HepG2 (cell line): ENCODE measurements around the gene RDH11. TPM values are rescaled to one million over a fixed set of nuclear protein-coding genes. Genes with fewer than 3 reads are reported as not detected.

Experiments
- ATAC-seq: fragments of 200-7000 bp; cut with Tn5 transposase; 3 replicates; pipeline ENCODE4 v1.9.1; 2020; ENCODE audit warnings: mild to moderate bottlenecking, moderate library complexity
- BruUV-seq: library from RNA; stranded (reverse); fragments of 400-500 nt; replicated peaks from 2 replicates; lab custom pipeline; 2021; lab: Mats Ljungman, UMichigan
- CTCF ChIA-PET: fragments of 300-600 bp; formaldehyde crosslinking; extraction: SDS; loops from one replicate; lab custom pipeline; 2021; ENCODE audit warnings: low total read pairs, inconsistent platforms, low intra/inter-chr PET ratio; lab: Yijun Ruan, JAX
- POLR2A ChIA-PET: fragments of 350-600 bp; sonication (Branson Sonifier 250); formaldehyde crosslinking; loops from one replicate; lab custom pipeline; 2020; ENCODE audit warnings: antibody characterized with exemption, inconsistent platforms; lab: Yijun Ruan, JAX
- DNase-seq: peaks from one replicate; pipeline ENCODE4 v3.0.0-alpha.2; 2015; ENCODE audit warnings: low spot score
- FAIRE-seq: peaks from 3 replicates; lab custom pipeline; 2011; peaks lifted over from hg19 to GRCh38; lab: Jason Lieb, UNC
- H2AFZ ChIP-seq: one replicate; pipeline ENCODE4 v1.6.1; 2011; ENCODE audit warnings: low read length, inconsistent platforms
- H3K27ac ChIP-seq: fragments of 300-600 bp; 3 replicates; pipeline ENCODE4 v1.8.0; 2011; ENCODE audit warnings: mixed run types, mild to moderate bottlenecking, mixed read lengths, low read length, inconsistent platforms; ENCODE audit not compliant: insufficient read depth; ENCODE audit errors: extremely low read length
- H3K27me3 ChIP-seq, 2 experiments: fragments of 200-600 bp in 1 of 2; 2 replicates in 1 of 2; 3 replicates in 1 of 2; pipeline versions ENCODE4 v1.6.0 to v1.8.0; 2011; ENCODE audit warnings: low read length in 2 of 2, mild to moderate bottlenecking in 2 of 2, moderate library complexity in 2 of 2, inconsistent platforms in 1 of 2; ENCODE audit not compliant: insufficient read depth in 2 of 2, control insufficient read depth in 1 of 2
- H3K36me3 ChIP-seq, 2 experiments: fragments of 200-600 bp in 1 of 2; replicated peaks in 1 of 2; 2 replicates in 1 of 2; 3 replicates in 1 of 2; pipeline versions ENCODE4 v1.5.1 to v1.8.0; 2011; ENCODE audit warnings: low read length in 2 of 2, inconsistent platforms in 1 of 2; ENCODE audit not compliant: insufficient read depth in 2 of 2, control insufficient read depth in 1 of 2
- H3K4me1 ChIP-seq: 2 replicates; pipeline ENCODE4 v1.5.1; 2012; ENCODE audit warnings: low read length, inconsistent platforms; ENCODE audit not compliant: insufficient read depth
- H3K4me2 ChIP-seq: 2 replicates; pipeline ENCODE4 v1.6.0; 2011; ENCODE audit warnings: low read depth, low read length, inconsistent platforms
- H3K4me3 ChIP-seq, 3 experiments: fragments of 200-600 bp in 1 of 3; sonication (generic), shearing (Covaris generic) in 1 of 3; replicated peaks in 1 of 3; 2 replicates each; pipeline ENCODE4 v1.5.1; 2011 to 2016; ENCODE audit warnings: low read length in 3 of 3, inconsistent platforms in 2 of 3, low read depth in 2 of 3, mild to moderate bottlenecking in 2 of 3, control low read depth in 1 of 3, mixed read lengths in 1 of 3; ENCODE audit not compliant: insufficient read depth in 1 of 3
- H3K79me2 ChIP-seq: one replicate; pipeline ENCODE4 v1.6.1; 2011; ENCODE audit warnings: low read length, inconsistent platforms; ENCODE audit not compliant: insufficient read depth
- H3K9ac ChIP-seq: 2 replicates; pipeline ENCODE4 v1.6.0; 2011; ENCODE audit warnings: mild to moderate bottlenecking, low read depth, low read length, inconsistent platforms; ENCODE audit not compliant: insufficient read depth
- H3K9me3 ChIP-seq: 2 replicates; pipeline ENCODE4 v1.5.1; 2012; ENCODE audit warnings: mild to moderate bottlenecking, low read length
- H4K20me1 ChIP-seq: 2 replicates; pipeline ENCODE4 v1.6.0; 2011; ENCODE audit warnings: inconsistent platforms, mild to moderate bottlenecking, low read length, moderate library complexity; ENCODE audit not compliant: insufficient read depth
- BORCS8-MEF2B ChIP-seq: sonication (generic); formaldehyde crosslinking; IDR thresholded peaks from 2 replicates; pipeline ENCODE4 v1.8.0; 2022; ENCODE audit warnings: mild to moderate bottlenecking, missing genetic modification reagents
- CHCHD3 ChIP-seq: sonication (generic); formaldehyde crosslinking; IDR thresholded peaks from 2 replicates; pipeline ENCODE4 v1.8.0; 2022; ENCODE audit warnings: mild to moderate bottlenecking, missing genetic modification reagents, moderate library complexity
- DZIP1 ChIP-seq: sonication (generic); formaldehyde crosslinking; IDR thresholded peaks from 2 replicates; pipeline ENCODE4 v1.5.0; 2020; ENCODE audit warnings: mild to moderate bottlenecking, missing genetic modification reagents
- HOXD1 ChIP-seq: sonication (generic); formaldehyde crosslinking; IDR thresholded peaks from 2 replicates; pipeline ENCODE4 v1.5.0; 2020; ENCODE audit warnings: missing genetic modification reagents
- KDM5B ChIP-seq: sonication (generic); formaldehyde crosslinking; IDR thresholded peaks from 2 replicates; pipeline ENCODE4 v1.4.0; 2020; ENCODE audit warnings: missing genetic modification reagents, mild to moderate bottlenecking, borderline replicate concordance
- PCBP2 ChIP-seq: fragments of 200-400 bp; formaldehyde crosslinking; optimal IDR thresholded peaks from 2 replicates; pipeline ENCODE3; 2018; ENCODE audit warnings: low read length, low read depth; ENCODE audit not compliant: poor library complexity, severe bottlenecking
- PRPF4 ChIP-seq: fragments of 200-400 bp; formaldehyde crosslinking; IDR thresholded peaks from 2 replicates; pipeline ENCODE4 v1.6.1; 2016; ENCODE audit warnings: low read length, low read depth; ENCODE audit not compliant: poor library complexity, severe bottlenecking
- SETDB1 ChIP-seq: sonication (generic); formaldehyde crosslinking; IDR thresholded peaks from 2 replicates; pipeline ENCODE4 v1.5.1; 2020; ENCODE audit warnings: missing genetic modification reagents, mild to moderate bottlenecking, borderline replicate concordance
- ZNF124 ChIP-seq: sonication (generic); formaldehyde crosslinking; IDR thresholded peaks from 2 replicates; pipeline ENCODE4 v1.4.0; 2020; ENCODE audit warnings: missing genetic modification reagents
- ZNF24 ChIP-seq: fragments of 450-650 bp; IDR thresholded peaks from 2 replicates; pipeline ENCODE4 v1.6.1; 2017; ENCODE audit warnings: antibody characterized with exemption, mild to moderate bottlenecking
- ZNF335 ChIP-seq: sonication (generic); formaldehyde crosslinking; IDR thresholded peaks from 2 replicates; pipeline ENCODE4 v1.4.0; 2020; ENCODE audit warnings: missing genetic modification reagents
- ZNF337 ChIP-seq: sonication (generic); formaldehyde crosslinking; IDR thresholded peaks from 2 replicates; pipeline ENCODE4 v1.5.1; 2020; ENCODE audit warnings: missing genetic modification reagents, low read depth, mild to moderate bottlenecking, borderline replicate concordance
- ZSCAN20 ChIP-seq: sonication (generic); formaldehyde crosslinking; IDR thresholded peaks from 2 replicates; pipeline ENCODE4 v1.4.0; 2020; ENCODE audit warnings: missing genetic modification reagents, mild to moderate bottlenecking, borderline replicate concordance
- WGBS: methylation state at CpG from one replicate; pipeline ENCODE4 v1.1.6; 2017; ENCODE audit warnings: low lambda C conversion rate; 5-methylcytosine and 5-hydroxymethylcytosine counted together
- in situ Hi-C: cut with HindIII; loops from 2 replicates; pipeline ENCODE4 v1.10.0; 2017; ENCODE audit warnings: low pct_unique_long_range_greater_than_20kb; ENCODE audit not compliant: extremely low pct_ligation_motif_present
- intact Hi-C: fragments of 100-400 bp; cut with micrococcal nuclease; formaldehyde crosslinking; loops from one replicate; pipeline ENCODE4 v1.10.0; 2022; ENCODE audit not compliant: unreplicated experiment
- polyA plus RNA-seq, 8 experiments: library from polyadenylated mRNA; depleted of rRNA in 3 of 8; stranded (reverse) in 7 of 8; unstranded in 1 of 8; fragments of >200 nt; fragmentation: Illumina TruSeq in 4 of 8; extraction: Trizol in 4 of 8; gene quantifications; 2 replicates each; pipeline versions ENCODE4 v1.2.1 to v1.2.3, GENCODE V29; 2011 to 2016; ENCODE audit warnings: low read depth in 4 of 8, missing spikeins in 1 of 8, mixed read lengths in 1 of 8; ENCODE audit not compliant: insufficient read depth in 1 of 8
- total RNA-seq, 5 experiments: library from RNA; depleted of rRNA; stranded (reverse); fragments of >200 nt; fragmentation: Illumina TruSeq; extraction: Trizol; gene quantifications; 2 replicates each; pipeline ENCODE4 v1.2.3, GENCODE V29; 2016; ENCODE audit warnings: low read depth in 1 of 5

The RDH11 gene
- total and polyA plus RNA-seq, 2 of the 13 experiments (the other 11 are each of a cell fraction or from before 2014, with no cell fraction given), result 106 to 131 TPM

DNA sequence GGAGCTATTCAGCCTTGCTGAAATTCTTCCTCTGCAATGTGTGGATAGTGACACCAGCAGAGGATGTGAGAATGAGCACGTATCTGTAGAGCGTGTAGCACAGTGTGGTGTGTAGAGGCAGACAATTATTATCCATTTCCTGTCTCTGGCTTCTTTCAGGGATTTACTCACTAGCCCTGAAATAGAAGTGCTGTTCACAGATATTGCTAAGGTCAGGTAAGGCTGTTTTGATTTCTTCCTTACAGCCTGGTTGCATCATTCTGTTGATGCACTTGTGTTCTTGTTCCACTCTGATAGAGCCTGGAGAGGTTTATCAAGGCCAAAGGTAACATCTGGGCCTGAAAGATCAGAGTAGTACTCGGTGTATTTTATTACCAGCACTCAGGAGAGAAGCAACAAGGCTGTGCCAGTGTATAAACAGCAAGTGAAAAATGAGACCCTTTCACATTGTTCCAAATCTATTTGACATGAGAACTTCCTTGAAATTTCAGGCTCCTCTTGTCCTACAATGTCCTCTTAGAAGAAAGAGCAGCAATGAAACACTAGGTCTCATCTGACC, 59.1 kb downstream of the RDH11 start (continued):
- TF ChIP-seq HOXD1 (CRISPR knock-in tag), result no peak

DNA sequence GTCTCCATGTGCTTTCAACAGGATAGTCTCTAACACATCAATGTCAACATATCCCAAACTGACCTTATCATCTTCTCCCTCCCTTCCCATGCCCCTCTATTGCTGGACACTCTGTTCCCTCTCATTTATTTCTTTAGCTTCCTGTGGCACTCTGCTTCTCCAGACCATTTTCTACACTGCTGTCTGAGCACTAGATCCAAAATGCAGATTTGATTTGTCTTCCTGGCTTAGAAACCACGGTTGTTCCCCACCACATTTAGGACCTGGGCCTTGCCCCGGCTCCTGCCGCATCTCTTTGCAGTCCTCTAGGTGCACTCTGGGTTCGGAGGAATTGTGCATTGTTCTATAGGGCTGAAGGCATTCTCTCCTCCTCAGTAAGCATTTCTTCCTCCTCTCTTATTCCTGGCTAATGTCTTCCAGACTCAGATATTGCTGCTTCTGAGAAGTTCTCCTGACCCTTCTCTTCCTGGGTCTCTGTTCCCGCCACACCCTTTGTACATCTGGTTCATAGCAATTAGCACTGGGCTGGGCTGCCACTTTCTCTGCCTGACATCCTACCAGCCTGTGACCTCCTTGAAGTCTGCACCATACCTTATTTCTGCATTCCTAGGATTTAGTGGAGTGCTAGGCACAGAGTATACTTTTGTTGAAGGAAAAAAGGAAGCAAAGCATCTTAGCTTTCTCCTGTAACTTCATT, 62.0 kb downstream of the RDH11 start:
- H3K27me3 ChIP-seq, result no peaks in the 10 kb centered on the region
- no peaks in the 10 kb centered on the region for H3K9me3 ChIP-seq
- FAIRE-seq (no peak), DNase-seq (no peak), ATAC-seq (no peak)
- in situ Hi-C loops (no loop called here), intact Hi-C loops (no loop called here)
- no peak overlapping the region for H3K4me2 ChIP-seq
- no peak overlapping the region for H3K4me3 ChIP-seq
- H4K20me1 ChIP-seq, result no peaks in the 10 kb centered on the region
- H2AFZ ChIP-seq, result no peak overlapping the region
- H3K79me2 ChIP-seq, result no peaks in the 10 kb centered on the region
- no TSS peak for BruUV-seq
- H3K9ac ChIP-seq, result no peak overlapping the region
- TF ChIP-seq PCBP2, result no peak
- ChIA-PET POLR2A (no interaction called here), CTCF (no interaction called here)
- 89% methylated on average over 5 of the region's 5 CpGs for WGBS
- peaks cover 24% of the 10 kb centered on the region for H3K4me1 ChIP-seq
- no peak overlapping the region for H3K27ac ChIP-seq
- H3K36me3 ChIP-seq, result peaks cover 3 to 8% of the 10 kb centered on the region in 2 experiments; a peak in 1 of 5 replicates

- Histone ChIP-seq H4K20me1 (no peaks in the 10 kb centered on the region), H3K27me3 (no peaks in the 10 kb centered on the region), H2AFZ (no peak overlapping the region), H3K4me3 (no peak overlapping the region), H3K36me3 (peaks cover 1 to 8% of the 10 kb centered on the region in 2 experiments; a peak in 1 of 5 replicates), H3K9me3 (no peaks in the 10 kb centered on the region), H3K79me2 (no peaks in the 10 kb centered on the region), H3K9ac (no peak overlapping the region), H3K4me2 (no peak overlapping the region), H3K27ac (no peak overlapping the region), H3K4me1 (peaks cover 16% of the 10 kb centered on the region)
- 87% methylated on average over 5 of the region's 5 CpGs for WGBS
- intact Hi-C loops, result no loop called here
- CTCF ChIA-PET, result no interaction called here
- TF ChIP-seq ZNF335 (no peak), KDM5B (CRISPR knock-in tag) (no peak), SETDB1 (CRISPR knock-in tag) (no peak), CHCHD3 (CRISPR knock-in tag) (no peak), ZNF124 (CRISPR knock-in tag) (no peak), PRPF4 (no peak), ZNF24 (no peak), BORCS8-MEF2B (CRISPR knock-in tag) (no peak), DZIP1 (no peak), ZSCAN20 (CRISPR knock-in tag) (no peak), ZNF337 (CRISPR knock-in tag) (no peak)
- no peak for ATAC-seq
- no peak for DNase-seq
- POLR2A ChIA-PET, result no interaction called here
- no TSS peak for BruUV-seq
- in situ Hi-C loops, result no loop called here
- FAIRE-seq, result no peak
Observed at GRCh38 chr14:67630938-67631337, 64.6 kb downstream of the RDH11 start.
